Common myeloid progenitor, CD34-positive (primary cell): ENCODE results near the gene CIDEA.

Experiments
- CTCF ChIA-PET: fragments of 350-600 bp; sonication (Branson Sonifier 250); formaldehyde crosslinking; loops from one replicate; lab custom pipeline; 2021; ENCODE audit warnings: antibody characterized with exemption; lab: Charles Lee
- POLR2A ChIA-PET: fragments of 350-600 bp; sonication (Branson Sonifier 250); formaldehyde crosslinking; loops from one replicate; lab custom pipeline; 2021; ENCODE audit warnings: antibody characterized with exemption; lab: Charles Lee
- DNase-seq, 3 donors: peaks; one replicate each; pipeline versions ENCODE4 v3.0.0 to v3.0.0-alpha.2; 2013
- H3K27ac ChIP-seq, 2 experiments: 1 replicate in 1 of 2; 2 replicates in 1 of 2; pipeline ENCODE4 v1.7.0; 2013; ENCODE audit warnings: inconsistent platforms in 2 of 2, low read length in 2 of 2, mild to moderate bottlenecking in 2 of 2, low read depth in 1 of 2, moderate library complexity in 1 of 2; ENCODE audit not compliant: severe bottlenecking in 2 of 2, insufficient read depth in 1 of 2, poor library complexity in 1 of 2
- H3K27me3 ChIP-seq, 5 experiments: replicated peaks in 2 of 5; 1 replicate in 3 of 5; 2 replicates in 2 of 5; pipeline versions ENCODE4 v1.6.1 to v1.7.0; 2013; ENCODE audit warnings: low read length in 4 of 5, mild to moderate bottlenecking in 2 of 5, moderate library complexity in 2 of 5, inconsistent platforms in 1 of 5; ENCODE audit not compliant: insufficient read depth in 5 of 5, control insufficient read depth in 4 of 5
- H3K36me3 ChIP-seq, 4 experiments: 1 replicate in 2 of 4; 2 replicates in 2 of 4; pipeline versions ENCODE4 v1.6.1 to v1.7.0; 2013; ENCODE audit warnings: low read length in 3 of 4, control low read depth in 1 of 4, mild to moderate bottlenecking in 1 of 4; ENCODE audit not compliant: control insufficient read depth in 4 of 4, insufficient read depth in 4 of 4
- H3K4me1 ChIP-seq, 4 experiments: 1 replicate in 3 of 4; 2 replicates in 1 of 4; pipeline versions ENCODE4 v1.6.1 to v1.7.1; 2013; ENCODE audit warnings: low read length in 3 of 4, mild to moderate bottlenecking in 3 of 4, control low read depth in 1 of 4, inconsistent platforms in 1 of 4, moderate library complexity in 1 of 4; ENCODE audit not compliant: control insufficient read depth in 4 of 4, insufficient read depth in 4 of 4; ENCODE audit errors: control extremely low read depth in 1 of 4
- H3K4me3 ChIP-seq, 7 experiments: 1 replicate in 4 of 7; 2 replicates in 3 of 7; pipeline versions ENCODE4 v1.5.1 to v1.7.0; 2013; ENCODE audit warnings: mild to moderate bottlenecking in 7 of 7, low read length in 6 of 7, moderate library complexity in 6 of 7, inconsistent platforms in 2 of 7, low read depth in 2 of 7, control low read depth in 1 of 7; ENCODE audit not compliant: insufficient read depth in 4 of 7, control insufficient read depth in 1 of 7; ENCODE audit errors: extremely low read depth in 1 of 7
- H3K9me3 ChIP-seq, 5 experiments: 1 replicate in 4 of 5; 2 replicates in 1 of 5; pipeline versions ENCODE4 v1.6.1 to v1.7.1; 2013; ENCODE audit warnings: low read length in 4 of 5, mild to moderate bottlenecking in 2 of 5, inconsistent platforms in 1 of 5, low read depth in 1 of 5, moderate library complexity in 1 of 5; ENCODE audit not compliant: control insufficient read depth in 4 of 5, insufficient read depth in 2 of 5; ENCODE audit errors: control extremely low read depth in 1 of 5
- WGBS: methylation state at CpG from one replicate; pipeline ENCODE4 v1.1.5; 2013; ENCODE audit not compliant: insufficient coverage; 5-methylcytosine and 5-hydroxymethylcytosine counted together

The CIDEA gene

DNA sequence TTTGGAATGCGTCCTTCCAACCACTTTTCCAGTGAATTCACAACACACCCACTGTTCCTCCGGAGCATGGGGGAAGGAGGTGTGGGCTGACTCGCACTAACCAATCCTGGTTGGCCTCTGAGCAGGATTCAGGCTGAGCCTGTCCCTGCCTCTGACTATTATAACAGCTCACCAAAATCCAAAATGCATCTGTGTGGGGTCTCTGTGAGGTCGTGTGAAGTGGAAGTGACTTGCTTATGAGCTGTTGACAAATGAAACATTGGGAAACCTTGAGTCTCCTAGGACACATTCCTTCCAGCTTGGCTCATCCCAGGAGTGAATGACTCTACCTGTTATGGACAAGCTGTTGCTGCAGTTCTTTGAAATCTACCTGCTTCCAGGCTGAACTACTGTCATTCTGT lies 1.5 kb downstream of the CIDEA start:
- peaks cover 2 to 59% (median 36%) of the 10 kb centered on the region in 5 experiments for H3K27me3 ChIP-seq
- DNase-seq = no peak
- CTCF ChIA-PET = interaction anchor here (2.8 kb wide), 1 partner anchor 17 kb away, joined by 10 read pairs; no protein-coding TSS in a partner anchor
- H3K4me1 ChIP-seq = peaks cover 0 to 17% (median 13%) of the 10 kb centered on the region in 4 experiments
- H3K27ac ChIP-seq = no peak overlapping the region
- H3K4me3 ChIP-seq = no peak overlapping the region
- H3K9me3 ChIP-seq = no peaks in the 10 kb centered on the region
- WGBS = 100% methylated on average over 4 of the region's 4 CpGs
- no peaks in the 10 kb centered on the region for H3K36me3 ChIP-seq
- POLR2A ChIA-PET = no interaction called here

DNA sequence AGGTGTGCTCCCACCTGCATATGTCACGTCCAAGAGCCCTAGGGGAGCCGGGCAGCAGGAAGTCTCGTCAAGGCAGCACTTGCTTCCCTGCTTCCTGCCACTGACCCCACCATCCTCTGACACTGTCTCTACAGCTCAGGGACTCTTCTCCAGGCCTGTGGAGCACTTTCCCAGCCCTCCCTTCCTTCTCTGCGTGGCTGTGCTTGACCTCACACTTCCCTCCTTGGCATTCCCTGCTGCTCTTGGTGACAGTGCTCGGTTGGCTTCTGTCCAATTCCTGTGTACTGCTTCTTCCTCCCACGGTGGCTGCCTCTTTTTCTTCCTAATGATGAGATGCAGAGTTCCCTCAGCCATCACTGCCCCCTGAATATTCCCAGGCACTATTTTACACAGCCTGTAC lies 2.8 kb downstream of the CIDEA start:
- no peak overlapping the region for H3K4me3 ChIP-seq
- DNase-seq = no peak
- ChIA-PET POLR2A (interaction anchor here (0.6 kb wide), 1 partner anchor 1560 kb away, joined by 3 read pairs; no protein-coding TSS in a partner anchor), CTCF (interaction anchor here (1.7 to 2.8 kb wide), 2 partner anchors 10 to 15 kb away, joined by 8 to 10 read pairs; no protein-coding TSS in a partner anchor)
- WGBS = 51% methylated on average over 5 of the region's 6 CpGs
- H3K4me1 ChIP-seq = peaks cover 0 to 17% (median 13%) of the 10 kb centered on the region in 4 experiments
- no peaks in the 10 kb centered on the region for H3K36me3 ChIP-seq
- no peak overlapping the region for H3K27ac ChIP-seq
- peaks cover 2 to 48% (median 30%) of the 10 kb centered on the region in 5 experiments for H3K27me3 ChIP-seq
- H3K9me3 ChIP-seq = no peaks in the 10 kb centered on the region

DNA sequence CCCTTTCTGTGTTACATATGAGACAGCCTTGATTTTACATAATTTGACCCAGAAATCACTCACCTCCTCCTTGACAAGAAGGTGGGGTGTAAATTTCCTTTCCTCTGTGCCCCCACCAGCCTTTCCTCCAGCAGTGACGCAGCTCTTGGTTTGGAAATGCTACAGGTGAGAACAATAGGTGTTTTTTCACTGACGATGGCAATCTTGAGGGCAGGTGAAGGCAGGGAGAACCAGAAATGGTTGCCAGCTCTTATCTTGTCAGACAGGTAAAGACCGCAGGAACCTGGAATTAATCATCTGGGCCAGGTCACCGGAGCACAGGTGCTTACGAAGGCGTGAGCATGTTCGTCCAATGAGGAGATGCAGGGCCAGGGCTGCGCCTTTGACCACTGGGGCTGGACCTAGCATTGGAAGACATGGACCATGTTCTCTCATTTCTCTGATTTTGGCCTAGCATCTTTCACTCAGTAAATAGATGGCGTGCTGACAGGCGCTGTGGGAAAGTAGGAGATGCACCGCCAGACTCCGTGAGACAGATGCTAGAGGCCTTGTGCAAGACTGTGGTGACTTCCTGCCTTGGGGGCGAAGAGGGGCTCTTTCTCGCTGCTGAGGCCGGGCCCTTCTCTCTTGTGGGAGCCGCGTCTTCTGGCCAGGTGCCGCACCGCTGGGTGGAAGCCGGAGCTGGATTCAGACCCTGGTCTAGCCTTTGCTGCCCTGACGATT lies 4.0 kb downstream of the CIDEA start:
- Histone ChIP-seq H3K27ac (no peak overlapping the region), H3K9me3 (no peaks in the 10 kb centered on the region), H3K4me3 (no peak overlapping the region), H3K4me1 (peaks cover 0 to 15% (median 12%) of the 10 kb centered on the region in 4 experiments), H3K36me3 (no peaks in the 10 kb centered on the region), H3K27me3 (peaks cover 2 to 36% (median 26%) of the 10 kb centered on the region in 5 experiments)
- DNase-seq = peak in 1 of 3 donors; percentile 23
- ChIA-PET POLR2A (no interaction called here), CTCF (interaction anchor here (2.6 to 4.2 kb wide), 3 partner anchors 10 to 20 kb away, joined by 9 to 13 read pairs (median 10); no protein-coding TSS in a partner anchor)
- WGBS = 93% methylated on average over 18 of the region's 21 CpGs

DNA sequence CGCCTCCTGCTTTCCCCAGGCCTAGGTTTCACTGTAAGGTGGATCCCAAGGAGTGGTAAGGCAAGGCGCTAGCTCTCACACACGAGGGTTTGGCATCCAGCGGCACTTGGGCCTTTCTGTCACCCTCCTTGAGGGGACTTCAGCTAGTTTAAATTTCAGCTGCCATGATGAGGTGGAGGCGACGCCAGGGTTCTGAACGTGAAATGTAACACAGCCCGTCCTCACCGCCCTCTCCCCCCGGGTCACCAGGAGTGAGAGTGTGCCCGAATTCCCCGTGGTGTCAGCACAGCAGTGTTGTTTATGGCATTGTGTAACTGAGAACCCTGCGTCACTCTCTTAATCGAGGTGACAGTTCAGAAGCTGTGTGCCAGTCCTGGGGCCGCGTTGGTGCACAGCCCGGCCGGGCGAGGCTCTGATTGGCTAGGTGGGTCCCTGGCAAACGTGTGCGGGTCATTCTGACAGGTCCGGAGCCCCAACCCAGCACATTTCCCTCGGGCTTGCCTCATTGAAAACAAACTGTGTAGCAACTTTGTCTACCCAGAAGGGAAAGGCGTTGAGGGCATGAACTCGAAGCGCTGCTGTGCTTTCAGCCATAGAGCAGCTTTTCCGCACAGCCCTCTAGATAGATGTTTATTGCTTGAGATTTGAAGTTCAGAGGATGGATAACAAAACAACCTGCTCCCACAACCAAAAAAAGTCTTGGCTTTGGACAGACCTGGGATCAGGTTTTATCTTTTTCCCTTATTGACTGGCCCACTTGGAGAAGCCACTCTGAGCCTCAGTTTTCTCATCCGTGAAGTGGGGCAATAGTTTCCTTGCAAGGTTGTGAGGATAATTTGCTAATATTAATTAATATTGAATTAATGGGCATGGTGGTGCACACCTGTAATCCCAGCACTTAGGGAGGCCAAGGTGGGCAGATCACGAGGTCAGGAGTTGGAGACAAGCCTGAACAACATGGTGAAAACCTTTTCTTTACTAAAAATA lies 4.9 kb downstream of the CIDEA start:
- peaks cover 2 to 28% (median 18%) of the 10 kb centered on the region in 5 experiments for H3K27me3 ChIP-seq
- CTCF ChIA-PET = interaction anchor here (1.5 to 4.2 kb wide), 3 partner anchors 11 to 21 kb away, joined by 3 to 13 read pairs (median 9); no protein-coding TSS in a partner anchor
- DNase-seq = no peak
- no peaks in the 10 kb centered on the region for H3K9me3 ChIP-seq
- 97% methylated on average over 24 of the region's 29 CpGs for WGBS
- POLR2A ChIA-PET = no interaction called here
- no peak overlapping the region for H3K4me3 ChIP-seq
- no peaks in the 10 kb centered on the region for H3K36me3 ChIP-seq
- peaks cover 0 to 6% (median 4%) of the 10 kb centered on the region in 4 experiments for H3K4me1 ChIP-seq
- H3K27ac ChIP-seq = no peak overlapping the region

DNA sequence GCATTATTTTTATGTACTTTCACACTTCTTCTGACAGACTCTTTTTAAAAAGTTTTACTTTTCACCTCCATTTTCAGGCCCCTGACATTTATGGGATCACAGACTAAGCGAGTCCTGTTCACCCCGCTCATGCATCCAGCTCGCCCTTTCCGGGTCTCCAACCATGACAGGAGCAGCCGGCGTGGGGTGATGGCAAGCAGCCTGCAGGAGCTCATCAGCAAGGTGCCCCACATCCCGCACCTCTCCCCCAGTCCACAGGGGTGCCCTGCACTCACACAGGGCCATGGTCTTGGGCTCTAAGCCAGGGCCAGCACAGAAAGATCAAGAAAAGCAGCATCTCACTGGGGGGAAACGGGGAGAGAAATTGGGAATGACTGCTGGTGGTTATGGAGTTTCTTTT lies 8.6 kb downstream of the CIDEA start:
- no peak for DNase-seq
- WGBS = 100% methylated on average over 4 of the region's 8 CpGs
- Histone ChIP-seq H3K4me3 (no peak overlapping the region), H3K27ac (no peak overlapping the region), H3K27me3 (peaks cover 0 to 8% (median 3%) of the 10 kb centered on the region in 5 experiments), H3K36me3 (no peaks in the 10 kb centered on the region), H3K9me3 (no peaks in the 10 kb centered on the region), H3K4me1 (no peaks in the 10 kb centered on the region)
- ChIA-PET POLR2A (no interaction called here), CTCF (interaction anchor here (1.0 to 1.4 kb wide), 2 partner anchors 9 to 10 kb away, joined by 3 to 4 read pairs; no protein-coding TSS in a partner anchor)

DNA sequence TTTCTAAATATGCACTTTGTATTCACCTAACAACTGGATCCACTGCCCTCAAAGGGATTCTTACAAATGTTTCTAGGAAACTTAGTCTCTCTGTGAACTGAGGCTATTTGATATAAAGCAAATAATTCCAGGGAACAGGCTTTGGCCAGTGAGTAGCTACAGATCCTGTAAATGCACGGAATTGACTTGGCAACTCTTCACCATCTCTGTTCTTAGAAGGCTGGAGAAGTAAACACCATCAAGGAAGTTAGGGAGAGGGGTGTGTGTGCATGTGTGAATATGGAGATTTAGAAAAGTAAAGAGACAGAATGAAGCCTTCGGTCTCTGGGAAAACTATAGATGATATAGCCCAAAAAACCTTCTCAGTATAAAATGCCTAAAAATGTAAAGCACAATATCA lies 10.7 kb downstream of the CIDEA start:
- H3K4me1 ChIP-seq = no peaks in the 10 kb centered on the region
- no peak overlapping the region for H3K4me3 ChIP-seq
- WGBS = 71% methylated on average over 1 of the region's 2 CpGs
- ChIA-PET POLR2A (no interaction called here), CTCF (interaction anchor here (2.2 to 3.8 kb wide), 2 partner anchors 12 to 28 kb away, joined by 8 to 22 read pairs; no protein-coding TSS in a partner anchor)
- H3K9me3 ChIP-seq = no peaks in the 10 kb centered on the region
- peaks cover 0 to 5% (median 0%) of the 10 kb centered on the region in 5 experiments for H3K27me3 ChIP-seq
- no peak for DNase-seq
- H3K27ac ChIP-seq = no peak overlapping the region
- H3K36me3 ChIP-seq = no peaks in the 10 kb centered on the region
